Myometrial cell (primary cell): ENCODE results near the gene KDM6A. TPM values are rescaled to one million over a fixed set of nuclear protein-coding genes. Genes with fewer than 3 reads are reported as not detected.

ENCODE experiments used
- total RNA-seq: library from RNA; depleted of rRNA; stranded (reverse); fragments of >200 nt; gene quantifications from 2 replicates; pipeline ENCODE4 v1.2.3, GENCODE V29; 2015

Gene KDM6A
- 7.5 and 11.7 TPM in 2 replicates for total RNA-seq

GRCh38 chrX:44872821-44873414, at the start of gene KDM6A:
TSS of gene KDM6A (plus strand) at chrX:44873188. CDS start at chrX:44873552, 364 bp downstream.

GRCh38 chrX:44843753-44844152, 29.2 kb upstream of the KDM6A start, which contains the start of gene DUSP21:
TSS of gene DUSP21 (plus strand) at chrX:44844021. CDS start at chrX:44844133, 112 bp downstream.

Other genes starting within 250 kb of the KDM6A start
- gene DUSP21, start 29.2 kb upstream of the KDM6A start, total RNA-seq, result not detected in 2 replicates